ENCODE results near the gene GALNT11.

DNA sequence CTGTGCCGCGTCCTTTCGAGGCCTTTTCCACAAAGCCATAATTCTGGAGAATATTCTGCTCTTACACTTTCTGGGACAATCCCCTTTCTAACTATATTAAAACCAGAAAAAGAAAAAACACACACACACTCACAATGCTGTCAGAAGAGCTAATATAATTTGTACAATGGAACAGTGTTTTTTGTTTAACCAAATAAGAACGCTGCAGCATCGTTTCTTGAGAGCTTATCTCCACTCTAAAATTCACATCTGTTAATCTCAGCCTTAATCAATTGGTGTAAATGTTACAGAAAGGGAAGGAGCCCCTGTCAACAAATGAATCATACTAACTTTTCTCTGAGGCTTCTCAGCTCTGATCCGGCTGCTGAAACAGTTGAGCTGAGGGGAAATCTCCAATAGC lies 123.9 kb downstream of the GALNT11 start:
- TF ChIP-seq, protein P1, sequence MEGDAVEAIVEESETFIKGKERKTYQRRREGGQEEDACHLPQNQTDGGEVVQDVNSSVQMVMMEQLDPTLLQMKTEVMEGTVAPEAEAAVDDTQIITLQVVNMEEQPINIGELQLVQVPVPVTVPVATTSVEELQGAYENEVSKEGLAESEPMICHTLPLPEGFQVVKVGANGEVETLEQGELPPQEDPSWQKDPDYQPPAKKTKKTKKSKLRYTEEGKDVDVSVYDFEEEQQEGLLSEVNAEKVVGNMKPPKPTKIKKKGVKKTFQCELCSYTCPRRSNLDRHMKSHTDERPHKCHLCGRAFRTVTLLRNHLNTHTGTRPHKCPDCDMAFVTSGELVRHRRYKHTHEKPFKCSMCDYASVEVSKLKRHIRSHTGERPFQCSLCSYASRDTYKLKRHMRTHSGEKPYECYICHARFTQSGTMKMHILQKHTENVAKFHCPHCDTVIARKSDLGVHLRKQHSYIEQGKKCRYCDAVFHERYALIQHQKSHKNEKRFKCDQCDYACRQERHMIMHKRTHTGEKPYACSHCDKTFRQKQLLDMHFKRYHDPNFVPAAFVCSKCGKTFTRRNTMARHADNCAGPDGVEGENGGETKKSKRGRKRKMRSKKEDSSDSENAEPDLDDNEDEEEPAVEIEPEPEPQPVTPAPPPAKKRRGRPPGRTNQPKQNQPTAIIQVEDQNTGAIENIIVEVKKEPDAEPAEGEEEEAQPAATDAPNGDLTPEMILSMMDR (IDR thresholded peaks at IDR 0.05), result no peak
- TF ChIP-seq POLR2A (IDR thresholded peaks at IDR 0.05), result no peak
- no peak for TF ChIP-seq EP300 (IDR thresholded peaks at IDR 0.05)
- TF ChIP-seq POLR2AphosphoS5 (IDR thresholded peaks at IDR 0.05), result no peak

All from gastroesophageal sphincter (tissue), 3 donors.